NCI-H748 treated with DMSO at 0.1 percent for 48 hours (cell line): ENCODE measurements around the gene FRMPD1.

Experiments used
- DNase-seq: peaks from one replicate; lab custom pipeline; 2025; lab: John Stamatoyannopoulos, UW

The FRMPD1 gene

GRCh38 chr9:37784616-37785483, 134.1 kb downstream of the FRMPD1 start, which contains the start of gene EXOSC3:
EXOSC3 (minus strand) TSS chr9:37785064; CDS start chr9:37785044, 20 bp downstream.
- DNase-seq = peak; percentile 63

DNA sequence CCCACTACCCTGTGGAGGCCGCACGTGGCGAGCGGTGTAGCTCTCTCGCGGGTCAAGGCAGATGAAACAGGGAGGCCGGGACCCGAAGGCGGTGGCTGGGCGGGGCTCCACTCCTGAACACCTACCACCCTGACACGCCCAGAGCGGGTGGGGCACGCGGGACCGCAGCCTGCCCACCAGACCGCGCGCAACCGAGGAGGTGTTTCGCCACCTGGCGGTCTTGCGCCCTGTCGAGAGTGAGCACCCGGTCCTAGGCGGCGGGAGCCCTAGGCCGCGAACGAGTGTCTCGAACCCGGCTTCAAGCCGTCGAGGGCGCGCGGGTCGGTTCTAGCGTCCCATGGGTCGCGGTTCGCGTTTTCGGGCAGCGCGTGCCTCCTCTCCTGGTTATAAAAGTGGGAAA, 136.3 kb downstream of the FRMPD1 start:
- no peak for DNase-seq

- no peak for DNase-seq
Observed at GRCh38 chr9:37788332-37788731, 137.6 kb downstream of the FRMPD1 start.

- DNase-seq = no peak
Observed at GRCh38 chr9:37790096-37790495, 139.3 kb downstream of the FRMPD1 start.

DNA sequence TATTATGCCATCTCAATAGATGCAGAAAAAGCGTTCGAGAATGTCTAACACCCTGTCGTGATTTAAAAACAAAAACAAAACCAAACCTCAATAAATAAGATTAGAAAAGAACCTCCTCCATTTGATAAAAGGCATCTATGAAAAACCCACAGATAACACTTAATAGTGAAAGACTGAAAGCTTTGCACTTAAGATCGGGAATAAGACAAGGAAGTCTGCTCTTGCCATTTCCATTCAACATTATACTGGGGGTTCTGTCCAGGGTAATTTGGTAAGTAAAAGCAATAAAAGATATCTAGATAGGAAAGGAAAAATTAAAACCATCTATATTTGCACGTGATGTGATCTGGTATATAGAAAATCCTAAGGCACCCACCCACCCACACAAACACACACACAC, 141.4 kb downstream of the FRMPD1 start:
- no peak for DNase-seq

- no peak for DNase-seq
Observed at GRCh38 chr9:37796232-37796631, 145.5 kb downstream of the FRMPD1 start.
